SK-N-MC (cell line): Measurements from ENCODE around the gene GPER1.
"Not testable (repeated sequence)": the region's sequence is repeated elsewhere in the genome, so short reads cannot be mapped to it uniquely, and the experiment has no call there.

Experiments used
- DNase-seq: peaks from one replicate; pipeline ENCODE4 v3.0.0-alpha.2; 2011; ENCODE audit warnings: low read depth, low spot score
- H3K27ac ChIP-seq: fragments of 200-600 bp; sonication (generic); 2 replicates; pipeline ENCODE4 v1.5.1; 2016; ENCODE audit warnings: mixed run types
- H3K36me3 ChIP-seq: fragments of 200-600 bp; sonication (generic); 2 replicates; pipeline ENCODE4 v1.6.1; 2017; ENCODE audit warnings: antibody characterized with exemption, low read length, mixed read lengths; ENCODE audit not compliant: insufficient read depth
- H3K4me3 ChIP-seq: fragments of 200-600 bp; sonication (generic); 2 replicates; pipeline ENCODE4 v1.5.1; 2016
- H3K9ac ChIP-seq: fragments of 200-600 bp; sonication (generic); 2 replicates; pipeline ENCODE4 v1.8.0; 2017; ENCODE audit warnings: mixed run types, mixed read lengths; ENCODE audit not compliant: insufficient read length
- H3K9me3 ChIP-seq: fragments of 200-600 bp; sonication (generic); 2 replicates; pipeline ENCODE4 v1.6.1; 2017; ENCODE audit warnings: low read depth, mild to moderate bottlenecking, antibody characterized with exemption, low read length, moderate library complexity, mixed read lengths
- EZH2 ChIP-seq: fragments of 200-600 bp; sonication (generic); IDR thresholded peaks from one replicate; pipeline ENCODE4 v1.6.1; 2017; ENCODE audit warnings: antibody characterized with exemption
- FOXP2 ChIP-seq: optimal IDR thresholded peaks from 2 replicates; pipeline ENCODE3; 2011; ENCODE audit warnings: mild to moderate bottlenecking, moderate library complexity; ENCODE audit not compliant: insufficient read depth; ENCODE audit errors: extremely low read length, control extremely low read depth
- POLR2AphosphoS5 ChIP-seq: IDR thresholded peaks from 2 replicates; pipeline ENCODE4 v1.6.1; 2012; ENCODE audit warnings: mild to moderate bottlenecking, low read depth, low read length, borderline replicate concordance

Gene GPER1

GRCh38 chr7:1114088-1114487 is 26.2 kb downstream of the GPER1 start:
- Histone ChIP-seq H3K4me3 (no peak overlapping the region), H3K9ac (no peak overlapping the region), H3K36me3 (no peaks in the 10 kb centered on the region; the same call in 1 of the 2 replicates), H3K27ac (no peak overlapping the region), H3K9me3 (no peaks in the 10 kb centered on the region)
- TF ChIP-seq POLR2AphosphoS5 (no peak), EZH2 (no peak)
- no peak for DNase-seq

- no peak overlapping the region for H3K27ac ChIP-seq
- H3K9ac ChIP-seq = no peak overlapping the region
- no peak for TF ChIP-seq POLR2AphosphoS5
- no peak for TF ChIP-seq FOXP2
- TF ChIP-seq EZH2 = no peak
- DNase-seq = no peak
- H3K9me3 ChIP-seq = no peaks in the 10 kb centered on the region
- no peaks in the 10 kb centered on the region; the same call in 1 of the 2 replicates for H3K36me3 ChIP-seq
- no peak overlapping the region for H3K4me3 ChIP-seq
Observed at GRCh38 chr7:1114505-1114904, 26.6 kb downstream of the GPER1 start.

GRCh38 chr7:1115171-1116045 is 27.5 kb downstream of the GPER1 start:
- H3K9ac ChIP-seq, H3K27ac ChIP-seq, H3K9me3 ChIP-seq, H3K36me3 ChIP-seq, DNase-seq, H3K4me3 ChIP-seq: not testable (repeated sequence)

- DNase-seq, H3K9me3 ChIP-seq, H3K4me3 ChIP-seq, H3K27ac ChIP-seq, H3K9ac ChIP-seq, H3K36me3 ChIP-seq: not testable (repeated sequence)
Observed at GRCh38 chr7:1116383-1117008, 28.6 kb downstream of the GPER1 start.

GRCh38 chr7:1117321-1117928 is 29.5 kb downstream of the GPER1 start:
- Histone ChIP-seq H3K4me3 (no peak overlapping the region), H3K27ac (no peak overlapping the region), H3K36me3 (no peaks in the 10 kb centered on the region; the same call in 1 of the 2 replicates), H3K9me3 (no peaks in the 10 kb centered on the region), H3K9ac (no peak overlapping the region)
- TF ChIP-seq POLR2AphosphoS5 (no peak), EZH2 (no peak), FOXP2 (no peak)
- DNase-seq = no peak

- H3K36me3 ChIP-seq = no peaks in the 10 kb centered on the region; the same call in 1 of the 2 replicates
- TF ChIP-seq POLR2AphosphoS5 (no peak), EZH2 (no peak), FOXP2 (no peak)
- no peak for DNase-seq
- H3K4me3 ChIP-seq = no peak overlapping the region
- H3K9ac ChIP-seq = no peak overlapping the region
- no peak overlapping the region for H3K27ac ChIP-seq
- no peaks in the 10 kb centered on the region for H3K9me3 ChIP-seq
Observed at GRCh38 chr7:1119201-1119600, 31.3 kb downstream of the GPER1 start.

- Histone ChIP-seq H3K9ac (no peak overlapping the region), H3K9me3 (no peaks in the 10 kb centered on the region), H3K4me3 (no peak overlapping the region), H3K36me3 (peaks cover 3% of the 10 kb centered on the region; the same call in 1 of the 2 replicates), H3K27ac (no peak overlapping the region)
- DNase-seq = no peak
- TF ChIP-seq POLR2AphosphoS5 = no peak
- TF ChIP-seq FOXP2 = no peak
- TF ChIP-seq EZH2 = no peak
Observed at GRCh38 chr7:1120791-1121190, 32.9 kb downstream of the GPER1 start.

GRCh38 chr7:1121476-1121875 is 33.6 kb downstream of the GPER1 start:
- no peaks in the 10 kb centered on the region for H3K9me3 ChIP-seq
- H3K36me3 ChIP-seq = peaks cover 5% of the 10 kb centered on the region; the same call in 1 of the 2 replicates
- no peak overlapping the region for H3K9ac ChIP-seq
- DNase-seq = no peak
- TF ChIP-seq FOXP2 = no peak
- TF ChIP-seq EZH2 = no peak
- TF ChIP-seq POLR2AphosphoS5 = no peak
- H3K4me3 ChIP-seq = no peak overlapping the region
- H3K27ac ChIP-seq = no peak overlapping the region
